Coronary artery (tissue), 2 donors: ENCODE data around the gene DPYD.

Source experiments
- DNase-seq: peaks from one replicate; pipeline ENCODE4 v3.0.0-alpha.2; 2017; ENCODE audit warnings: low spot score
- H3K27ac ChIP-seq, 2 donors: fragments of 200-600 bp; sonication (generic); one replicate each; pipeline ENCODE4 v1.5.1; 2016 to 2019
- H3K4me3 ChIP-seq: fragments of 200-600 bp; sonication (generic); 2 replicates; pipeline ENCODE4 v1.5.1; 2016; ENCODE audit warnings: mild to moderate bottlenecking, moderate library complexity
- CTCF ChIP-seq: fragments of 200-600 bp; sonication (generic); IDR thresholded peaks from one replicate; pipeline ENCODE4 v1.5.1; 2019; ENCODE audit warnings: antibody characterized with exemption

The DPYD gene

DNA sequence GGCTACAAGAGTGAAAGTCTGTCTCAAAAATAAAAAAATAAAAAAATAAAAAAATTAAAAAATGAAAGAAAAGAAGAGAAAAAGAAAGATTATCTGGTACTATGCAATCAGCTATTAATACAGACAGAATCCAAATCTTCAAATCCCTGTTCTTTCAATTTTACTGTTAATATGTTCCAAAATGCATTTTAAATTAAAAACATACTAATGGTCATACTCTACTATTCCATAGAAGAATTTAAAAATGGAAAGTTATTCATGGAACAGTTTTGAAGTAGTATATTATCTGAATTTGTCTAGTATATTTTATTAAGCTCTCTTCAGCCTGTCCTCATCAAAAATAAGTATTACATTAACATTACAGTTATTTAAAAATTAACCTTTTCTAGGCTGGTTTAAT lies 769.2 kb downstream of the DPYD start:
- Histone ChIP-seq H3K27ac (no peak overlapping the region), H3K4me3 (no peak overlapping the region)
- no peak for DNase-seq
- TF ChIP-seq CTCF = no peak

DNA sequence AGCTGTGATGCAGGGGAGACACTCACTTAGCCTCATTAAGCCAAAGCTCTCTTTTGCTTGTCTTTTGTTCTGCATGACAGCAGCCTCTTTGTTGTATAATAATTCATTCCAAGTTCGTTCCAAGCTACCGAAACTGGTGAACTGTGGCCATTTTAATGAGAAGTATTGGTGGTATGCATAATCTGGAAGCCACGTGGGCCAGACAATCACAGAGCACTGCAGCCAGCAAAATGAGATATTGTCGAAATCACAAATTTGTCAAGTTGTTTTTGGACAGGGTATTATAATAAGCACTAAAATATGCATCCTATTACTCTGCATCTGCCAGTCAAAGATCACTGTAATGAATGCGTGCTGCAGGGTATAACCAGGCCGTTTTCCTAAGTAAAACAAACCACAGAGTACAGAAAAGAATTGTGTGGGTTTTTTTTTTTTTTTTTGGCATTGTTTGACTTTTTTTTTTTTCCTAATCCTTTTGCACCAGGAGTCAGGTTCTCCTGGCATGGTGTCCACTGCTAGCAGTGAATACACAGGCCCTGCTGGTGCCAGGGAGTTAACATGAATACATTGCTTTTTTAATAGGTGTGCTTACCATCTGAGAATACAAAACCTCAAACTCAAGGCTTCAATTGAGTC lies 775.4 kb downstream of the DPYD start:
- H3K4me3 ChIP-seq = no peak overlapping the region
- no peak overlapping the region for H3K27ac ChIP-seq
- no peak for TF ChIP-seq CTCF
- DNase-seq = no peak

- no peak for DNase-seq
- no peak overlapping the region for H3K4me3 ChIP-seq
- no peak for TF ChIP-seq CTCF
- H3K27ac ChIP-seq = no peak overlapping the region
These were observed 776.3 kb downstream of the DPYD start for GRCh38 chr1:97144527-97144926.

GRCh38 chr1:97143236-97143882 lies 777.5 kb downstream of the DPYD start:
- TF ChIP-seq CTCF = no peak
- Histone ChIP-seq H3K4me3 (no peak overlapping the region), H3K27ac (no peak overlapping the region)
- DNase-seq = no peak

GRCh38 chr1:97140611-97141010 lies 780.2 kb downstream of the DPYD start:
- no peak for TF ChIP-seq CTCF
- DNase-seq = no peak
- Histone ChIP-seq H3K27ac (no peak overlapping the region), H3K4me3 (no peak overlapping the region)

DNA sequence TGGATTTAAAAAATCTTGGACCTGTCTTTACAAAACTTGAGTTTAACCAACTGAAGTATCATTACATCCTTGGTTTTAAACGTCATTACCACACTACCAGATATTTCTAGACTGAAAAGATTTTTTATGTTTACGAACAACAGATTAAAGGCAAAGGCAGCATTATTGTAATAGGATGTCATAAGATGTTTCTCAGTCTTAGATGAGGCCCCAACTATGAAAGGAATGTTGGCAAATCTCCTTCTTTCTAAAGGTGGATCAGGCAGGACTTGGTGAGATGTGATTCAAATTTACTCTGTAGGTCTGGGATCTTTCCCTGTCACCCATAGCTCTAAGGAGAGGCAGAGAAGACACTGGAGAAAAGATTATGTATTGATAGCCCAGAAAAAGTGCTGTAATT lies 781.3 kb downstream of the DPYD start:
- no peak overlapping the region for H3K4me3 ChIP-seq
- H3K27ac ChIP-seq = no peak overlapping the region
- no peak for DNase-seq
- no peak for TF ChIP-seq CTCF

GRCh38 chr1:97138515-97139032 lies 782.3 kb downstream of the DPYD start:
- peak overlapping the region; percentile 36 for H3K4me3 ChIP-seq
- DNase-seq = no peak
- peak; percentile 1 for TF ChIP-seq CTCF
- H3K27ac ChIP-seq = no peak overlapping the region
